ENCODE data around the gene LRRC47.

GRCh38 chr1:3816331-3817137 lies 20.2 kb upstream of the LRRC47 start:
- TF ChIP-seq ARNT (IDR thresholded peaks at IDR 0.05) (no peak), NFRKB (IDR thresholded peaks at IDR 0.05) (no peak), LEF1 (IDR thresholded peaks at IDR 0.05; ENCODE audit: borderline replicate concordance) (no peak), FOXM1 (IDR thresholded peaks at IDR 0.05; ENCODE audit: borderline replicate concordance) (no peak)

Data from HEK293T (cell line).